Activated CD8-positive, alpha-beta memory T cell treated with anti-CD3 and anti-CD28 coated beads, Interleukin-2, amount 50 U/mL, for 24 hours (primary cell): ENCODE data around the gene LPCAT2.

Experiments used
- DNase-seq: peaks from one replicate; pipeline ENCODE4 v3.0.0-alpha.2; 2020; ENCODE audit errors: extremely low read depth

Gene LPCAT2, protein sequence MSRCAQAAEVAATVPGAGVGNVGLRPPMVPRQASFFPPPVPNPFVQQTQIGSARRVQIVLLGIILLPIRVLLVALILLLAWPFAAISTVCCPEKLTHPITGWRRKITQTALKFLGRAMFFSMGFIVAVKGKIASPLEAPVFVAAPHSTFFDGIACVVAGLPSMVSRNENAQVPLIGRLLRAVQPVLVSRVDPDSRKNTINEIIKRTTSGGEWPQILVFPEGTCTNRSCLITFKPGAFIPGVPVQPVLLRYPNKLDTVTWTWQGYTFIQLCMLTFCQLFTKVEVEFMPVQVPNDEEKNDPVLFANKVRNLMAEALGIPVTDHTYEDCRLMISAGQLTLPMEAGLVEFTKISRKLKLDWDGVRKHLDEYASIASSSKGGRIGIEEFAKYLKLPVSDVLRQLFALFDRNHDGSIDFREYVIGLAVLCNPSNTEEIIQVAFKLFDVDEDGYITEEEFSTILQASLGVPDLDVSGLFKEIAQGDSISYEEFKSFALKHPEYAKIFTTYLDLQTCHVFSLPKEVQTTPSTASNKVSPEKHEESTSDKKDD

DNA sequence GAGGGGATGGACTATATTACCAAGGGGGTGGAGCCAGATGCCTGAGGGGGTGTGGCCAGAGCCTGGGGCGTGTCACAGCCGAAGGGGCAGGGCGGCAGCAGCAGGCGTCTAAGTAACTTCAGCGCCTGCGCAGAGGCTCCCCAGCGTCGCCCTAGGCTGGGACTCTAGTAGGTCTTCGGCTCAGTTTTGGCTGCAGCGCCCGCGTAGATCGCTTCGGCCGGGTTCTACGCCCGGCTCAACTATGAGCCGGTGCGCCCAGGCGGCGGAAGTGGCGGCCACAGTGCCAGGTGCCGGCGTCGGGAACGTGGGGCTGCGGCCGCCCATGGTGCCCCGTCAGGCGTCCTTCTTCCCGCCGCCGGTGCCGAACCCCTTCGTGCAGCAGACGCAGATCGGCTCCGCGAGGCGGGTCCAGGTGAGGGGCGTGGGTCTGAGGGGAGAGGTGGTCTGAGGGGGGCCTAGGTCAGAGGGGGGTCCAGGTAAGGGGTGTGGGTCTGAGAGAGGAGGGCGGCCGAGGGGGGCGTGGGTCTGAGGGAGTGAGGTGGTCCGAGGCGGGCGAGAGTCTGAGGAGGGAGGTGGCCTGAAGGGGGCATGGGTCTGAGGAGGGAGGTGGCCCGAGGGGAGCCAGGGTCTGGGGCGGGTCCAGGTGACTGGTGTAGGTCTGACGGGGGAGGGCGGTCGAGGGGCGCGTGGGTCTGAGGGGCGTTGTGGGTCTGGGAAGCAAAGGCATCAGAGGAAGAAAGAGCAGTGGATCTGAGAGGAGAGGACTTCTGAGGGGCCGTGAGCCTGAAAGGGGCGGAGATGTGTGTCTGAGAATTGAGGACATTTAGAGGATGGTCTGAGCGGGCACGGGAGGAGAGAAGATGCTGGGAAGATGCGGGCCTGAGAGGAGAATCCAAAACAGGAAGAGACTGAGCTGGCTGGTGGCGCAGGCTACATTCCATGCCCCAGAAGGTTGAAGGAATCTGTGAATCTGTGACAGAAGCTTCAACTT, at the start of gene LPCAT2:
Gene LPCAT2, plus strand, starts transcription at position 132 of the 991 bp plus-strand sequence. Its CDS starts 110 bp downstream, at position 242.
- no peak for DNase-seq

DNA sequence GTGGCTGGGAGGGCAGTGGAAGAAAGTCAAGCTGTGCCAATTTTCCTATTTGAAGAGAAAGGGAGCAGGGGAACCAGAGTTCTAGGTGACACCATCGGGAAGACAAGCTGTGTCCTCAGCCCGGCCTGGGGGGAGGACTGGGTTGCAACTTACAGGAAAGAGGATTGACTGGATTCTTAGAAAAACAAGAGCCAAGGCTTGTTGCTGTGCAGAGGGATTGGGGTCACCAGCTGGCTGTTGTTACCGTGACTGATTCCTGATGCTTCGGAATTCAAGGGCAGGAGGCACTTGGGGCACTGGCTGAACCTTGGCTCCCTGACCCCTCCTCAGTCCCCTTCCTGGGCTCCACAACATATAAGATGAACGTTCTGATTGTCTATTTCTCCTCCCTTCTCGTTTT, 46.6 kb upstream of the LPCAT2 start:
- DNase-seq, result no peak

DNA sequence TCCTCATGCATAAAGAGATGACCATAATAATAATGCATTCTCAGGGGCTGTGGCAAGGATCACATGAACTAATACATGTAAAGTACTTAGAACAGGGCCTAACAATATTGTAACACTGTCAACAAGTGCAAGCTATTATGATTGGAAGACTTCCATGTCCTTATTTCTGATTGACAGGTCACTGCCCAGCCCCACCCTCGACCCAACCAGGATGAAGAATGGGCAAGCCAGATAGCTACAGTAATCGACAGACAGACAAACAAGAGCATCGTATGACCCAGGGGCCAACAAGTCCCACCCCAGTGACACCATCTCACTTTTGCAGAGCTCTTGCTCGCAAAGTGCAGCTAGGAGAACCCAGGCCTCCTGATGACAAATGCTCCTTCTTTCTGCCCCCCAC, 44.5 kb upstream of the LPCAT2 start:
- no peak for DNase-seq

DNA sequence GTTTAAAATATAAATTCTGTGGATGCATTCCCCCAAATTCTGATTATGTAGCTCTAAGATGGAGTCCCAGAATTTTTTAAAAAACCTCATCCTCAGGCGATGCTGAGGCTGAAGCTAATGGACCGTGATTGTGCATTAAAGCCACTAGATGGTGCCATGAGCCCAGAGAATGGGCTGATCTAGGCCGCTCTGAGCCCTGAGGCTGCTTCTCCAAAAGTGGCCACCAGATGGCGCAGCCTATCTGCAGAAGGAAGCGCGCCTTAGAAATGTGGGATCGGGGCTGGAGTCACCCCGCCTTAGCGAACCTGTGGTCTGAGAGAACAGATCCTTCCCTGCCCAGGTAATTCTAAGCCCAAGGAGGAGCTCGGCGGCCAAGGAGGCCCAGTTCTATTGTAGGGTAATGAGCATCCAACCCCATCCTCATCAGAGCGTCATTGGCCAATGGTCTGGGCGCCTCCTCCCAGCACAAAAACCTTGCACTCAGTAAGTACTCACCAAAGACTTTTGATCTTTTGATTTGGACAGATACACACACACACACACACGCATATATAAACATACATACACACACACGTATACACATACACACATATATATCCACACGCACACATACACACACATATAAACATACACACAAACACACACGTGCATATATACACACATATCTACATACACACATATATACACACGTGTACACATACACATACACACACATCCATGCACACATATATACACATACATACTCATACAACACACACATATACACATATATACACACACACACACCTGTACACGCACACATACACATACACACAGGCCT, 43.6 kb upstream of the LPCAT2 start:
- peak; percentile 66 for DNase-seq

DNA sequence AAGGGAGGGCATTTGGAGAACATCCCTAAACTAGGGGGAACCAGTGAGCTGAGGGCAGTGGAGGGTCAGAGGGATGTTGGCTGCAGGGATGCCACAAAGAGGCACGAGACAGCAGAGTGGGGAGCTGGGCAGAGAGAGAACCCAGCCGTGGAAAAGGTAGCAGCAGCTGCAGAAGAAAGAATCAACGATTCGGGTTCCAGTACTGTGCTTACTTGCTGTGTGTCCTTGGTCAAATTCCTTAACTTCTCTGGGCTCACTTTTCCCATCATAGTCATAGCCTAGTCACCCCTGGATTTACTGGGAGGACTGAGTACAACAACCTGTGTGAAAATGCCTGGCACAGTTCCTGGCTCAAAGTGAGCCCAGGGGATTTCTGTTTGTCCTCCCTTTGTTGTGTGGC, 42.7 kb upstream of the LPCAT2 start:
- no peak for DNase-seq

- DNase-seq, result no peak
Observed at GRCh38 chr16:55467898-55468297, 41.0 kb upstream of the LPCAT2 start.

DNA sequence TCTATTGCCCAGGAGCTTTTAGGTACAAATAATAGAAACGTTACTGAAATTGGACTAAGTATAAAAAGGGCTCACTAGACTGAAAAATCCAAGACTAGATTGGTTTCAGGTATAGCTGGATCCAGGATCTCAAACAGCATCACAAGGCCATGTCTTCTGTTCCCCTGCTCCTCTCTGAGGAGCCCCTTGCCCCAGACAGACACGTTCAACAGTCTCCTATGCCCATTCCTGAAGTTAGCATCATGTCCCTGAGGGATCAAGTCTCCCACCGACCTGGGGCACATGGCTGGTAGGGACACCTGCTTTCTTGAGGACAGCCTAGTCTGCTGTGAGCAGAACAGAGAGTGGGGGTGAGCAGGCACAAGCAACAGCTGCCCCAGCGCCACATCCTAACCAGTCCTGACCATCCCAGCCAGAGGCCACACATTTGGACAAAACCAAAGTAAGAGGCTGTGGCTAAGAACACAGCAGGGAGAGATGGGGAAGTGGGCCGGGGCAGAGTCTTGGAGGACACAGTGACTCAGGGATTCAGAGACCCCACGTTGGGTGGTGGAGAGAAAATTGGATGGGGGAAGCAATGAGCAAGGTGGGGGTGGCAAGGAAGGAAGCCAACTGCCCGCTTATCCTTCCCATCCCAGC, 40.4 kb upstream of the LPCAT2 start:
- no peak for DNase-seq

DNA sequence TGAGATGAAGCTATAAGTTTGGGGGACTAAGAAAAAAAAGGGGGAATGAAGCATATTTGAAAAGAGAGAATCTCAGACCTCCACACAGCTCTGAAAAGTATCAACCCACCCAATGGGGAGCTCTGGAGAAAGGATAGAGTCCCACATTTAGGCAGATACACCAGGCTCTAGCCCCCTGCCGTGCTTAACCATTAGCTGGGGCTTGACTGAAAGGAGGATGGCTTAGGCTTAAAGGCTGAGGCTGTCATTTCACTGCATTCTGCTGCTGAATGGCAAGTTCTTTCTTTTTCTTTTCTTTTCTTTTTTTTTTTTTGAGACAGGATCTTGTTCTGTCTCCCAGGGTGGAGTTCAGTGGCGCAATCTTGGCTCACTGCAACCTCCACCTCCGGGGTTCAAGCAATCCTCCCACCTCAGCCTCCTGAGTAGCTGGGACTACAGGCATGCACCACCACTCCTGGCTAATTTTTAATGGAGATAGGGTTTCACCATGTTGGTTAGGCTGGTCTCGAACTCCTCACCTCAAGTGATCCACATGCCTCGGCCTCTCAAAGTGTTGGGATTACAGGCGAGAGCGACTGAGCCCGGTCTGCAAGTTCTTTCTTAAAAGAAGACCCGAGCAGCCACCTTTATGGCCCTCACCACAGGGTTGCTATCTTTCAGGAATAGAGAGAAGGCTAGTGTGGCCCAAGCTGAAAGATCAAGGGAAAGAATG, 38.9 kb upstream of the LPCAT2 start:
- DNase-seq, result no peak

GRCh38 chr16:55470533-55471371, 38.1 kb upstream of the LPCAT2 start:
- DNase-seq, result no peak

GRCh38 chr16:55471448-55472097, 37.3 kb upstream of the LPCAT2 start:
- no peak for DNase-seq

GRCh38 chr16:55473587-55473986, 35.3 kb upstream of the LPCAT2 start:
- DNase-seq, result no peak

DNA sequence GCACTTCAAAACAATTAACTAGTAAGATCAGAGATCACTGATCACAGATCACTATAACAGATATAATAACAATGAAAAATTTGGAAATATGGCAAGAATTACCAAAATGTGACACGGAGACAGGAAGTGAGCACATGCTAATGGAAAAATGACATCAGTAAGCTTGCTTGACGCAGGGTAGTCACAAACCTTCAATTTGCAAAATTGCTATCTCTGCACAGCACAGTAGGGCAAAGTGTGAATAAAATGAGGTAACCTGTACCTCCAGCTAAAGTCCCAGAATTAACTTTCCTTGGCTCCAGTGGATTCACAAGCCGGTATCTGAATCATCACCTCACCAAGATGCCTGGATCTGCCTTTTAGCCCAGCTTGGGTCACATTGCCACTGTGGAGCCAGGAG, 34.1 kb upstream of the LPCAT2 start:
- no peak for DNase-seq

GRCh38 chr16:55475919-55476318, 33.0 kb upstream of the LPCAT2 start:
- DNase-seq, result no peak

DNA sequence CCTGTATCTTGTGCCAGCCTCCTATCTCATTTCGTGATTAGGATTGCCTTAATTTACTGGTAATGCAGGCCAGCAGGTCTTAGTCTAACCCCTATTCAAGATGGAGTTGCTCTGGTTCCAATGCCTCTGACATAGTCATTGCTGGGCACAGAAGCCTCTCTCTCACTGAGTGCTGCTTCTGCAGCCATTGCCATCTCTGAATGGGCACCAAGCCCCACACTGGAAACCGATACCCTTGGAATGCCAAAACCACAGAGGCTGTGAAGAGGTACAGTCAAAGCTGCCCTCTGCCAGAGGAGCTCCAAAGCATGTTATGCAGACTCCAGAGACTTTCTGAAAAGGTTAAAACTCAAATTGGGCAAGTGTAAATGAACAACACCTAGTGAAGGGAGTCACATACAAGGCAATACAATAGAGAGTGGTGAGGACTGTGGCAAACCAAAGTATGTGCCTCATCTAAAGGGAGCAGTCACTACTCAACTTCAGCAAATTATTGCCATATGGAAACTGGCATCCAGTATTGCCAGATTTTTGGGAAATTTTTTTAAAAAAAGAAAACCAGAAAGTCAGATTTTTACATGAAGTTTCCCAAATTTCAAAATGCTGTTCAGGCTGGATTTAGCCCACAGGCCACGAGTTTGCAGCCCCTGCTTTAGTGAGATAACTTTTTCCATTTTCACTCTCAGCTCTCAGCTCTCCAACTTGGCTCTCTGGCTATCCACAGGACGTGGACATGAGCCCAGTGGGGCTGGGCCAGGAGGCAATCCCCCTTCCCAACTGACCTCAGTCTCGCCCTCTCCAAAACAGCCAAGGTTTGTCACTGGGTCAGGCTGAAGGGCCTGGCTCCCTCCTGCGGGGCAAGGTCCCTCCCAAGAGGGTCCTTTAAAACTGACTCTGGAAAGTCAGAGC, 32.0 kb upstream of the LPCAT2 start:
- no peak for DNase-seq

GRCh38 chr16:55477736-55478135, 31.1 kb upstream of the LPCAT2 start:
- DNase-seq, result no peak

- no peak for DNase-seq
Observed at GRCh38 chr16:55478827-55479429, 29.9 kb upstream of the LPCAT2 start, which contains the start of gene MMP2. MMP2 (plus strand) TSS chr16:55479198; CDS start chr16:55479480, 282 bp downstream.

DNA sequence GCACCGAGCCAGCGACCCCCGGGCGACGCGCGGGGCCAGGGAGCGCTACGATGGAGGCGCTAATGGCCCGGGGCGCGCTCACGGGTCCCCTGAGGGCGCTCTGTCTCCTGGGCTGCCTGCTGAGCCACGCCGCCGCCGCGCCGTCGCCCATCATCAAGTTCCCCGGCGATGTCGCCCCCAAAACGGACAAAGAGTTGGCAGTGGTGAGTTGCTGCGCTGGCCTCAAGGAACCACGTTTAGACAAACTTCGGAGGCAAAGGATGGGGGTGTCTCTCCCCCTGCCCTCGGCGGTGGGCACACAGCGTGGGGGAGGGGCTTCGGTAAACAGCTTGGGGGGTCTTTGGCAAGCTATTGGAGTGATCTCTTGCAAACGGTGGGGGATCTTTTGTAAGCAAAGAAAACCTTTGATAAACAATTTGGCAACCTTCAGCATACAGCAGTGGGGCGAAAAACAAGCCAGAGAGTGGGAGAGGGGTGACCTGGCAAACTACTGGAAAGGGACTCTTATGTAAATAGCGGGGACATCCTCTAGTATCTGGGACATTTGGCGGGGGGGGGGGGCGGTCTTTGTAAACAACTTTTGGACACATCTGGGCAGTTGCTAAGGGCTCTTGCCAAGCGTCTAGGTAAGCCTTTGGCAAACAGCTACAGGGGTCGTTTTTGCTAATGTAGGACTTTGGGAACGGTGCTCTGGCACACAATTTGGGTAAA, 29.3 kb upstream of the LPCAT2 start:
- no peak for DNase-seq
